Immature natural killer cell (primary cell): ENCODE data around the gene GIMAP1. TPM values are rescaled to one million over a fixed set of nuclear protein-coding genes. Genes with fewer than 3 reads are reported as not detected.

Source experiments
- DNase-seq, 3 donors: peaks; one replicate each; pipeline ENCODE4 v3.0.0; 2022; ENCODE audit warnings: mixed read lengths in 1 of 3
- H3K27ac Mint-ChIP-seq, 6 donors: one replicate each; pipeline ENCODE4 v1.8.0; 2020; ENCODE audit warnings: mixed read lengths in 6 of 6, mild to moderate bottlenecking in 5 of 6, inconsistent platforms in 4 of 6, moderate library complexity in 3 of 6
- H3K27me3 Mint-ChIP-seq, 3 donors: one replicate each; pipeline ENCODE4 v1.8.0; 2020 to 2021; ENCODE audit warnings: low read depth in 3 of 3, mild to moderate bottlenecking in 3 of 3, mixed read lengths in 3 of 3, moderate library complexity in 3 of 3, inconsistent platforms in 1 of 3
- H3K36me3 Mint-ChIP-seq, 3 donors: one replicate each; pipeline ENCODE4 v1.8.0; 2020; ENCODE audit warnings: mixed read lengths in 3 of 3, inconsistent platforms in 2 of 3, mild to moderate bottlenecking in 2 of 3
- H3K4me1 Mint-ChIP-seq, 2 donors: one replicate each; pipeline ENCODE4 v1.8.0; 2020; ENCODE audit warnings: inconsistent platforms in 2 of 2, mild to moderate bottlenecking in 2 of 2, mixed read lengths in 2 of 2, moderate library complexity in 1 of 2
- H3K4me3 Mint-ChIP-seq, 5 donors: one replicate each; pipeline ENCODE4 v1.8.0; 2020; ENCODE audit warnings: mild to moderate bottlenecking in 5 of 5, mixed read lengths in 5 of 5, inconsistent platforms in 3 of 5, moderate library complexity in 3 of 5
- H3K9me3 Mint-ChIP-seq, 6 donors: one replicate each; pipeline ENCODE4 v1.8.0; 2020; ENCODE audit warnings: mild to moderate bottlenecking in 6 of 6, mixed read lengths in 6 of 6, inconsistent platforms in 4 of 6, moderate library complexity in 3 of 6
- polyA plus RNA-seq, 3 donors: library from polyadenylated mRNA; unstranded; fragments of 300-500 nt; fragmentation: Illumina TruSeq; gene quantifications; one replicate each; pipeline ENCODE4 v1.2.3, GENCODE V29; 2021

The GIMAP1 gene
- polyA plus RNA-seq, 3 donors from 2014 or later: 19.1 to 71.4 (median 25.7) TPM

GRCh38 chr7:150695654-150696053, 20.8 kb upstream of the GIMAP1 start:
- Mint-ChIP-seq H3K36me3 (peaks cover 69 to 81% (median 76%) of the 10 kb centered on the region in 3 donors), H3K27ac (peak overlapping the region in 1 of 6 donors; percentile 5), H3K4me3 (no peak overlapping the region), H3K27me3 (peaks cover 0 to 3% (median 0%) of the 10 kb centered on the region in 3 donors), H3K4me1 (peaks cover 19 to 42% of the 10 kb centered on the region in 2 donors), H3K9me3 (peaks cover 58 to 90% (median 82%) of the 10 kb centered on the region in 6 donors)
- DNase-seq: no peak

- H3K36me3 Mint-ChIP-seq: peaks cover 56 to 71% (median 59%) of the 10 kb centered on the region in 3 donors
- no peak for DNase-seq
- H3K27ac Mint-ChIP-seq: peak overlapping the region in 1 of 6 donors; percentile 6
- H3K27me3 Mint-ChIP-seq: peaks cover 0 to 3% (median 0%) of the 10 kb centered on the region in 3 donors
- peaks cover 63 to 85% (median 79%) of the 10 kb centered on the region in 6 donors for H3K9me3 Mint-ChIP-seq
- no peaks in the 10 kb centered on the region for H3K4me1 Mint-ChIP-seq
- H3K4me3 Mint-ChIP-seq: no peak overlapping the region
Observed at GRCh38 chr7:150703209-150703608, 13.2 kb upstream of the GIMAP1 start.

- DNase-seq: no peak
- peaks cover 7 to 16% (median 13%) of the 10 kb centered on the region in 6 donors for H3K9me3 Mint-ChIP-seq
- peak overlapping the region; percentile 91 to 99 (median 98) for H3K27ac Mint-ChIP-seq
- peak overlapping the region; percentile 92 to 100 (median 100) for H3K4me3 Mint-ChIP-seq
- H3K36me3 Mint-ChIP-seq: peaks cover 32 to 36% (median 35%) of the 10 kb centered on the region in 3 donors
- peaks cover 52 to 64% of the 10 kb centered on the region in 2 donors for H3K4me1 Mint-ChIP-seq
- peaks cover 0 to 2% (median 0%) of the 10 kb centered on the region in 3 donors for H3K27me3 Mint-ChIP-seq
Observed at GRCh38 chr7:150715293-150715692, 1.1 kb upstream of the GIMAP1 start.

GRCh38 chr7:150715738-150716137, 675 bp upstream of the GIMAP1 start:
- H3K27me3 Mint-ChIP-seq: peaks cover 0 to 2% (median 0%) of the 10 kb centered on the region in 3 donors

GRCh38 chr7:150716939-150717338, 526 bp downstream of the GIMAP1 start:
- H3K27me3 Mint-ChIP-seq: peaks cover 0 to 2% (median 0%) of the 10 kb centered on the region in 3 donors
- peak overlapping the region; percentile 92 to 100 (median 100) for H3K4me3 Mint-ChIP-seq
- DNase-seq: no peak
- H3K36me3 Mint-ChIP-seq: peaks cover 45 to 49% (median 46%) of the 10 kb centered on the region in 3 donors
- H3K9me3 Mint-ChIP-seq: peaks cover 7 to 16% (median 13%) of the 10 kb centered on the region in 6 donors
- H3K27ac Mint-ChIP-seq: peak overlapping the region; percentile 91 to 99 (median 98)
- H3K4me1 Mint-ChIP-seq: peaks cover 66 to 77% of the 10 kb centered on the region in 2 donors

More at GRCh38 chr7:150715738-150716137, 675 bp upstream of the GIMAP1 start:
- H3K27ac Mint-ChIP-seq: peak overlapping the region; percentile 91 to 99 (median 98)
- peaks cover 33 to 37% (median 37%) of the 10 kb centered on the region in 3 donors for H3K36me3 Mint-ChIP-seq
- H3K4me1 Mint-ChIP-seq: peaks cover 54 to 65% of the 10 kb centered on the region in 2 donors
- H3K9me3 Mint-ChIP-seq: peaks cover 7 to 16% (median 13%) of the 10 kb centered on the region in 6 donors
- DNase-seq: no peak
- H3K4me3 Mint-ChIP-seq: peak overlapping the region; percentile 92 to 100 (median 100)

GRCh38 chr7:150717814-150718420, 1.5 kb downstream of the GIMAP1 start:
- peak overlapping the region; percentile 91 to 99 (median 98) for H3K27ac Mint-ChIP-seq
- H3K9me3 Mint-ChIP-seq: peaks cover 5 to 10% (median 7%) of the 10 kb centered on the region in 6 donors
- peaks cover 0 to 2% (median 0%) of the 10 kb centered on the region in 3 donors for H3K27me3 Mint-ChIP-seq
- DNase-seq: no peak
- H3K4me3 Mint-ChIP-seq: peak overlapping the region; percentile 92 to 100 (median 100)
- peaks cover 46 to 56% (median 51%) of the 10 kb centered on the region in 3 donors for H3K36me3 Mint-ChIP-seq
- H3K4me1 Mint-ChIP-seq: peaks cover 76 to 83% of the 10 kb centered on the region in 2 donors

GRCh38 chr7:150719436-150719835, 3.0 kb downstream of the GIMAP1 start:
- H3K4me1 Mint-ChIP-seq: peaks cover 85 to 89% of the 10 kb centered on the region in 2 donors
- DNase-seq: no peak
- H3K4me3 Mint-ChIP-seq: peak overlapping the region; percentile 92 to 100 (median 100)
- peaks cover 0 to 2% (median 0%) of the 10 kb centered on the region in 3 donors for H3K27me3 Mint-ChIP-seq
- H3K9me3 Mint-ChIP-seq: peaks cover 0 to 2% (median 0%) of the 10 kb centered on the region in 6 donors
- peak overlapping the region; percentile 91 to 99 (median 98) for H3K27ac Mint-ChIP-seq
- peaks cover 53 to 66% (median 61%) of the 10 kb centered on the region in 3 donors for H3K36me3 Mint-ChIP-seq

GRCh38 chr7:150719960-150720891, 3.8 kb downstream of the GIMAP1 start:
- Mint-ChIP-seq H3K4me3 (peak overlapping the region; percentile 92 to 100 (median 100)), H3K9me3 (no peaks in the 10 kb centered on the region), H3K27ac (peak overlapping the region; percentile 91 to 99 (median 98)), H3K4me1 (peaks cover 83 to 85% of the 10 kb centered on the region in 2 donors), H3K36me3 (peaks cover 54 to 70% (median 63%) of the 10 kb centered on the region in 3 donors), H3K27me3 (peaks cover 0 to 2% (median 0%) of the 10 kb centered on the region in 3 donors)
- DNase-seq: no peak

GRCh38 chr7:150721970-150722373, 5.6 kb downstream of the GIMAP1 start:
- H3K4me3 Mint-ChIP-seq: peak overlapping the region; percentile 36 to 65 (median 58)
- peaks cover 78 to 84% of the 10 kb centered on the region in 2 donors for H3K4me1 Mint-ChIP-seq
- H3K9me3 Mint-ChIP-seq: peaks cover 0 to 5% (median under 1%) of the 10 kb centered on the region in 6 donors
- H3K27ac Mint-ChIP-seq: peak overlapping the region in 5 of 6 donors; percentile 55 to 86 (median 67)
- peaks cover 0 to 1% (median 0%) of the 10 kb centered on the region in 3 donors for H3K27me3 Mint-ChIP-seq
- H3K36me3 Mint-ChIP-seq: peaks cover 63 to 78% (median 67%) of the 10 kb centered on the region in 3 donors
- no peak for DNase-seq

GRCh38 chr7:150722431-150722931, 6.1 kb downstream of the GIMAP1 start:
- H3K36me3 Mint-ChIP-seq: peaks cover 68 to 83% (median 69%) of the 10 kb centered on the region in 3 donors
- peak overlapping the region; percentile 53 to 77 (median 64) for H3K4me3 Mint-ChIP-seq
- DNase-seq: no peak
- H3K27ac Mint-ChIP-seq: peak overlapping the region; percentile 52 to 86 (median 72)
- peaks cover 0 to 1% (median 0%) of the 10 kb centered on the region in 3 donors for H3K27me3 Mint-ChIP-seq
- H3K4me1 Mint-ChIP-seq: peaks cover 78 to 84% of the 10 kb centered on the region in 2 donors
- peaks cover 0 to 10% (median 2%) of the 10 kb centered on the region in 6 donors for H3K9me3 Mint-ChIP-seq

GRCh38 chr7:150723467-150723866, 7.1 kb downstream of the GIMAP1 start:
- H3K27ac Mint-ChIP-seq: peak overlapping the region; percentile 17 to 91 (median 85)
- peaks cover 0 to 1% (median 1%) of the 10 kb centered on the region in 3 donors for H3K27me3 Mint-ChIP-seq
- peaks cover 72 to 83% (median 73%) of the 10 kb centered on the region in 3 donors for H3K36me3 Mint-ChIP-seq
- H3K4me1 Mint-ChIP-seq: peaks cover 72 to 75% of the 10 kb centered on the region in 2 donors
- peak overlapping the region; percentile 26 to 77 (median 64) for H3K4me3 Mint-ChIP-seq
- H3K9me3 Mint-ChIP-seq: peaks cover 0 to 20% (median 6%) of the 10 kb centered on the region in 6 donors
- DNase-seq: no peak

GRCh38 chr7:150727381-150727780, 11.0 kb downstream of the GIMAP1 start:
- Mint-ChIP-seq H3K27me3 (peaks cover 0 to 1% (median 1%) of the 10 kb centered on the region in 3 donors), H3K27ac (peak overlapping the region in 5 of 6 donors; percentile 1 to 47 (median 33)), H3K4me3 (no peak overlapping the region), H3K4me1 (peaks cover 57 to 69% of the 10 kb centered on the region in 2 donors), H3K36me3 (peaks cover 49 to 53% (median 52%) of the 10 kb centered on the region in 3 donors), H3K9me3 (peaks cover 0 to 26% (median 7%) of the 10 kb centered on the region in 6 donors)
- DNase-seq: no peak

- peaks cover 0 to 26% (median 7%) of the 10 kb centered on the region in 6 donors for H3K9me3 Mint-ChIP-seq
- H3K36me3 Mint-ChIP-seq: peaks cover 45 to 47% (median 46%) of the 10 kb centered on the region in 3 donors
- H3K27me3 Mint-ChIP-seq: peaks cover 0 to 1% (median 1%) of the 10 kb centered on the region in 3 donors
- H3K27ac Mint-ChIP-seq: peak overlapping the region in 2 of 6 donors; percentile 12 to 35
- peaks cover 57 to 69% of the 10 kb centered on the region in 2 donors for H3K4me1 Mint-ChIP-seq
- no peak for DNase-seq
- H3K4me3 Mint-ChIP-seq: no peak overlapping the region
Observed at GRCh38 chr7:150728011-150728410, 11.6 kb downstream of the GIMAP1 start.
